Stimulated activated CD4-positive, alpha-beta T cell treated with anti-CD3 and anti-CD28 coated beads, Interleukin-2, amount 100 ng/mL, for 4 hours (primary cell): Measurements from ENCODE around the gene FAM47E.
"Not testable (repeated sequence)": the region's sequence is repeated elsewhere in the genome, so short reads cannot be mapped to it uniquely, and the experiment has no call there.

Experiments used
- DNase-seq: peaks from one replicate; pipeline ENCODE4 v3.0.0-alpha.2; 2020; ENCODE audit warnings: low read depth

The FAM47E gene

GRCh38 chr4:76226418-76226817, 25.1 kb upstream of the FAM47E start:
- no peak for DNase-seq

DNA sequence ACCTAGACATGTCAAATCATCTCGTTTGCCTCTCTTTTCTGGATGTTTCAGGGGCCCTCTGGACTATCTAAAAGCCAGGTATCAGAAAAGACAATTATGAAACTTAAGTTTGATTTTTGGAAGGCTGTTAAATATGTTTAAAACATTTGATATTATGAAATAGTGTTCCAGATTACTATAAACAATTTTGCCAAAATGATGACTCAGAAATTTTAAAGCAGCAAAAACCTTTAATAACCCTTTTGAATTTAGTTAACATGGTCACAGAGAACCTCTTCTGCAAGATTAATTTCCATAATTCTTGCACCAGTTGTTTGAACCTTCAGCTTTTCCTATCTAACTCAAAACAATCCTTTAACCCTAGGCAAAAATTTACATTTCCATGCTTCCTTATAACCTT, 18.8 kb upstream of the FAM47E start:
- DNase-seq = no peak

- no peak for DNase-seq
Observed at GRCh38 chr4:76233083-76233482, 18.4 kb upstream of the FAM47E start.

GRCh38 chr4:76233529-76233928, 18.0 kb upstream of the FAM47E start:
- no peak for DNase-seq

DNA sequence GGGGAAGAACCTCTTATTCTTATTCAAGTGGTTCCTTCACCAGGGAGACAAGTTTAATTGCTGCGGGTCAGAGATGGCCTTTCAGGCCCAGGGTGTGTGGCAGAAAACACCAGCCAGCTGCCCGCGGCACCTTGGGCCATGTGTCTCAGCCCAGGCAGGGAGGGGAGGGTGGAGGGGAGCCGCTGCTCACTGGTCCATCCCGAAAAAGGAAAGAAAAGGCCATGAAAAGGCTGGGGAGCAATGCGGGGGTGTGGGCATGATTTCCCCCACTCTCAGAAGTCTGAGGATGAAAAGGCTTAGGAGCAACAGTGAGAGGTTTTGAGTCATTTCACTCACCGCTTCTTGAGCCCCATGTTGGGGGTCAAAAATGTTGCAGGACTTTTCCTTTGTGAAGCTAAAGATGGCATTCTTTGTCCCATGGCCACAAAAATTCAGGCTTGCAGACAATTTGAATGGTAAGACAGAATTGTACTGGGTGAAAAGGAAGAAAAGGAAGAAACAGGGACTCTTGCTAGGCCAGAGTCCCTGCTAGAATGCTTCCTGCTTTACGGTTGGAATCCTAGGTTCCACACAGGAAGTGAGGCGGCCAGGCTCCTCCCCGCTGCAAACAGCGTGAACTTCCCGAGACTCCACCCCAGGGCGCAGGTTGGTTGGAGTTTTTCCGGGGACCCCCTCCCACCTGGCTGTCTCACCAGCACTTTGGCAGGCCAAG, 17.4 kb upstream of the FAM47E start:
- DNase-seq = no peak

- no peak for DNase-seq
Observed at GRCh38 chr4:76234679-76235044, 16.9 kb upstream of the FAM47E start.

GRCh38 chr4:76235407-76235806, 16.1 kb upstream of the FAM47E start:
- no peak for DNase-seq

- no peak for DNase-seq
Observed at GRCh38 chr4:76235915-76236314, 15.6 kb upstream of the FAM47E start.

- DNase-seq = no peak
Observed at GRCh38 chr4:76238236-76238635, 13.3 kb upstream of the FAM47E start.

DNA sequence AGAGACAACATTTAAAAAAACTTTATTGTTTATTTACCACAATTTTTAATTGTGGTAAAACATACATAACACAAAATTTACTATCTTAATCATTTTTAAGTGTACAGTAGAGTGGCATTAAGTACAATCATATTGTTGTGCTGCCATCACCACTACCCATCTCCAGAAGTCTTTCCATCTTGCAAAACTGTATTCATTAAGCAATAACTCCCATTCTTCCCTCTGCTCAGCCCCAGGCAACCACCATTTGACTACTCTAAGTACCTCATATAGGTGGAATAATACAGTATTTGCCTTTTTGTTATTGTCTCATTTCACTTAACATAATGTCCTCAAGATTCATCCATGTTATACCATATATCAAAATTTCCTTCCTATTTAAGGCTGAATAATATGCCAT, 12.8 kb upstream of the FAM47E start:
- no peak for DNase-seq

DNA sequence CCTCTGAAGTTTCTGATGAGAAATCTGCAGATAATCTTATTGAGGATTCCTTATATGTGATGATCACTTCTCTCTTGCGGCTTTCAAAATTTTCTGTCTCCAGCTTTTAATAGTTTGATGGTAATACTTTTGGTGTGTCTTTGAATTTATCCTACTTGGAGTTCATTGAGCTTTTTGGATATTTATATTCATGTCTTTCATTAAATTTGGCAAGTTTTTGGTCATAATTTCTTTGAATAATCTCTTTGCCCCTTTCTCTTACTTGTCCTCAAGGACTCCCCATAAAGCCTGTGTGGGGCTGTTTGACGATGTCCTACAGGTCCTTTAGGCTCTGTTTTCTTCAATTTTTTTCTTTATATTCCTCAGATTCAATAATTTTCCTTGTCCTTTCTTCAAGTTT, 11.3 kb upstream of the FAM47E start:
- DNase-seq = no peak

GRCh38 chr4:76243877-76244276, 7.6 kb upstream of the FAM47E start:
- not testable (repeated sequence) for DNase-seq

DNA sequence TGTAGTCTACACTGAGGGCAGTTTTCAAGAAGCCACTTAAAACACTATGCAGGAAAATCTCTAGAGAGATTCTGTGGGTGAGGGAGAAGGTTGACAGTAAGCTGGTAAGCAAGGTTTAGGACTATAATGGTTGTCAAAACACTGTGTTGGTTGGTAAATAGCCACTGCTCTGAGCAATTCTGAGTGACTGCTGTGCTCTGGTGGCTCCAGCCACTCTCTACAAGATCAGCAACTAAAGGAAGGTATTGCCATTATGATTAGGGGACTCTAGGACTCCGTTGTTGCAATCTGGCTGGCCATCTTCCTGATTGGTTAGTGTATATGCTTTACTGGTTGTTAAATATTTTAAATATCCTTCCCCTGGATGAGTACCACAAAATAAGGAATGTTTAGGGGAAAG, 5.5 kb upstream of the FAM47E start:
- no peak for DNase-seq

- no peak for DNase-seq
Observed at GRCh38 chr4:76246852-76247251, 4.7 kb upstream of the FAM47E start.

DNA sequence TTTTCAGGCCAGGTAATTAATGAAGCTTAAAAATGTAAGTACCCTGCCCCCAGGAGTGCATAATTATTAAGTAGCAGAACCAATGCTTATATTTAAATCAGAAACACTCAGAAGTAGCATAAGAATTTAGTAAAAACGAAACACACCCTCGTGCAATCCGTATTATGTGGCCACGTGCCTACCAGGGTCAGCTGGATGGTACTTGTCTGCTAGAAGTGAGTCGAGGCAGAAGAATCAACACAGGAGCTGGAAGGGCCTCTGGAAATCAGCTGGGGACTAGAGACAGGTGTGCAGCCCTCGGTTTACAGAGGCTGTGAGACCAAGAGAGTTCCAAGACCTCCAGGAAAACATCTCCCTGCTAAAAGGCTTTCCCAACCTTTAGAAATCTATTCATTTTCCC, 559 bp upstream of the FAM47E start:
- no peak for DNase-seq

DNA sequence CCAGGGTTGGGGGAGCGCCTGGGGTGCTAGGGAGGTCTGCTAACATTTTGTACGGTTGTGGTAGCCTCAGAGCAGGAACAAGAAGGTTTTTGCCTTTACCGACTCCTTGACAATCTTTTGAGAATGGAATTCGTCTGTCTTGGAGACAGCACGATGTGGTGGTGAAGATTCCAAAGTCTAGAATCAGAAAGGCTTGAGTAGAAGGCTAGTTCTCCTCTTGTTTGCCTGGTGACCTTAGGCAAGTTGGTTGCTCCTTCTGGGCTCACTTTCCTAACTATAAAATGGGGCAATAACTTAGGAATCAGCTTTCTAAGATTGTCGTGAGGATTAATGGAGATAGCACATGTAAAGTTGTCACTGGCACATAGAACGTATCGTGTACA, 741 bp downstream of the FAM47E start:
- DNase-seq = no peak

DNA sequence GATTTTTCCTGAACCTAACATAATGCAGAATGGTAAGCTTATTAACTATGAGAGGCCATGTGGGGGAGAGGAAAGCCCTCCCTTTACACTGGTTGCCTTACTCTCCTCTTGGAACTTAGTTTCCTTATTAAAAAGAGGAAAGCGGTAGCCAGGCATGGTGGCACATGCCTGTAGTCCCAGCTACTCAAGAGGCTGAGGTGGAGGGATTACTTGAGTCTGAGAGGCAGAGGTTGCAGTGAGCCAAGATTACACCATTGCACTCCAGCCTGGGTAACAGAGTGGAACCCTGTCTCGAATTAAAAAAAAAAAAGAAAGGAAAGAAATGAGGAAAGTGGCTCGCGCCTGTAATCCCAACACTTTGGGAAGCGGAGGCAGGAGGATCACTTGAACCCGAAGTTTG, 2.0 kb downstream of the FAM47E start:
- no peak for DNase-seq

DNA sequence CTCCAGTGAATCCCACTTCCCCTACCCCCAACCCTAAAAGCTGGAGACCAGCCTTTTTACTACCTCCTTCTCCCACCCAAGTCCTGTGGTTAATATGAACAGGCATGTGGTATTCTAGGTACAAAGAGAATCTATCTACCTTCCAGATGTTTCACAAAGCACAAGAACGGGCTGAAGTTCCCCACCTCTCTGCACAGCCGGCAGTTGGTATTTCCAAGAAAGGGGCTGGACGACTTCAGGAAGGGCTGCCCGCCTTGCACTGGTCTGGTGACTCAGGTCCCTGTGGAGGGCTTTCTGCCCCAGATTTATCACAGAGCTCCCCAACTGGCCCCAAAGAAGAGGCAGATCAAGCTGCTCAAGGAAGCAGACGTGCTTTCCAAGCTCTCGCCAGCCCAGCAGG, 4.5 kb downstream of the FAM47E start:
- no peak for DNase-seq

GRCh38 chr4:76256968-76257367, 5.4 kb downstream of the FAM47E start:
- no peak for DNase-seq

DNA sequence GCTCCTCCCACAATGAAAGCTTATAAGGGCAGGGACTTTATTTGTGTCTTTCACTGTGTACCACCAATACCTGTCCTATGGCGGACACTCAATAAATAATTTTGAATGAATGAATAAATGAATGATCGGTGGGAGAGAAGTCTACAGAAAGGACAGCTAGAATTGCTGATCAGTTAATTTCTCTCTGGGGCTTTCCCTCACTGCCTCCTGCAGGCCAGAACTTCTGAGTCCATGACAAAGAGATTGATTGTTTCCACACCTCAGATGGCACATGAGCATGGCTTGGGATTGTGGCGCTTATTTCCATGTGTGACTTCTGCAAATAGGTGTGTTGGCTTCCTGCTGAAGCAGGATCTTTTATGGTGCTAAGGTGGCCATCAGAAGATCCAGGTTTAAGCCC, 6.3 kb downstream of the FAM47E start:
- DNase-seq = no peak

DNA sequence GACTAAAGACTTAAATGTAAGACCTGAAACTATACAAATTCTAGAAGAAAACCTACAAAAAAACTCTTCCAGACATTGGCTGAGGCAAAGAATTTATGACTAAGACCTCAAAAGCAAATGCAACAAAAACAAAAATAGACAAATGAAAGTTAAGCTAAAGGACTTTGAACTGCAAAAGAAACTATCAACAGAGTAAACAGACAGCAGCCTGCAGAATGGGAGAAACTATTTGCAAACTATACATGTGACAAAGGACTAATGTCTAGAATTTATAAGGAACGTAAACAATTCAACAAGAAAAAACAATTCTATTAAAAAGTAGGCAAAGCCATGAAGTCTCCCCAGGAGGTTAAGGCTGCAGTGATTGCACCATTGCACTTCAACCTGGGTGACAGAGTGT, 9.1 kb downstream of the FAM47E start:
- no peak for DNase-seq

DNA sequence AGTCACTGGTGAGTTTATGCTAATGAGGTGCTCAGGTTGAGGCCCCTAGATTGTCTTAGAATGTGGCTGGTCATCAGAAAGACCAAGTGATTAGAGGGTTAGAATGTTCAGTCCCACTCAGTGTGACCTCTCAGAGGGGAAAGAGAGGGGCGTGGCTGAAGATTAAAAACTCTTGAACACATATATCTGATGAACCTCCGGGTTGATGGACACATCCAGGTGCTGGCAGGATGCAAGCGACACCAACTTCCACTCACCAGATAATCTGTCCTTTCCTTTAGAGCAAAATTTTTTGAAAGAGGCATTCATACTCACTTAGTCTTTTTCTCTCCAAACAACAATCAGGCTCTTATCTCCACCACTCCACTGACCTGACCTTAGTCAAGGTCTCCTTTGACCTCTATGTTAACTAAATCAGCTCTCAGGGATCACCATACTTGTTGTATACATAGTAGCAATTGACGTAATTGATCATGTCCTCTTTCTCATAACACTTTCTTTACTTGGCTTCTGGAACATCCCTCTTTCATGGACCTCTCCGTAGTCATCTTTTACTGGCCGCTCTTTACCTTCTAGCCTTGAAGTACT, 14.2 kb downstream of the FAM47E start:
- DNase-seq = no peak

DNA sequence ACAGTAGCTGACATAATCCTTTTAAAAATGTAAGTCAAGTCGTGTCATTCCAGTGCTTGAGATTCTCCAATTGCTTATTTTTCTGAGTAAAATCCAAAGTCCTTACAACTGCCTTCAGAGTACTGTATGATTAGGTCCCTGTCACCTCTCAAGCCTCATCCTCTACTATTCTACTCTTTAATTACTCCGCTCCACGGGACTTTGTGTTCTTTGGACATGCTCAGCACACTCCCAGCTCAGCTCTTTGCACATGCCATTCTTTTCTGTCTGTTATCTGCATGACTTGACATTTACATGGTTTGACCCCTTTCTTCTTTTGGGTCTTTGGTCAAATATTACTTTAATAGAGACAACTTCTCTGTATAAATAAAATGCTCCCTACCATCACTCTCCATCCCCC, 15.1 kb downstream of the FAM47E start:
- no peak for DNase-seq

DNA sequence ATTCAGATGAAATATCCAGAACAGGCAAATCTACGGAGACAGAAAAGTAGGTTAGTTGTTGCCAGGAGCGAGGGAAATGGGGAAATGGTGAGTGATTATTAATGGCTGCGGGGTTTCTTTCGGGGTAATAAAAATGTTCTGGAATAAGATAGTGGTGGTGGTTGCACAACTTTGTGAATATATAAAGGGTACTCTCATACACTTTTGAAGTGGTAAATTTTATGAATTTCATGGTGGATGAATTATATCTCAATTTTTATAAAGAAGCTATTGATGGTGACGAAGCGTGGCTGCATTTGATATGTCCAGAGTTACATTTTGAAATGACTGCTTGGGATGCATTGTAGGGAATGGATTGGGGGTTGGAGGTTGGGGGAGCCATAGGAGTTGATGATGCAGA, 16.3 kb downstream of the FAM47E start:
- no peak for DNase-seq
